Loucy (cell line): ENCODE measurements around the gene TJP1.

Experiments used
- H2AFZ ChIP-seq: fragments of 200-600 bp; sonication (generic); 2 replicates; pipeline ENCODE4 v1.6.0; 2016; ENCODE audit warnings: antibody characterized with exemption, mild to moderate bottlenecking, low read length, moderate library complexity
- H3F3A ChIP-seq: fragments of 200-600 bp; 2 replicates; pipeline ENCODE4 v1.6.0; 2016; ENCODE audit warnings: antibody characterized with exemption, low read depth, mild to moderate bottlenecking
- H3K27me3 ChIP-seq: fragments of 200-600 bp; sonication (generic); 2 replicates; pipeline ENCODE4 v1.6.1; 2014; ENCODE audit warnings: low read length, mild to moderate bottlenecking; ENCODE audit not compliant: insufficient read depth, poor library complexity, severe bottlenecking
- H3K36me3 ChIP-seq: fragments of 200-600 bp; sonication (generic); 2 replicates; pipeline ENCODE4 v1.6.1; 2016; ENCODE audit warnings: low read length; ENCODE audit not compliant: insufficient read depth
- H3K4me1 ChIP-seq: fragments of 200-600 bp; sonication (generic); 2 replicates; pipeline ENCODE4 v1.5.1; 2014; ENCODE audit warnings: low read length, mild to moderate bottlenecking; ENCODE audit not compliant: insufficient read depth, poor library complexity, severe bottlenecking
- H3K4me2 ChIP-seq: fragments of 200-600 bp; sonication (generic); 2 replicates; pipeline ENCODE4 v1.6.0; 2014; ENCODE audit warnings: antibody characterized with exemption, low read length, low read depth, mild to moderate bottlenecking; ENCODE audit not compliant: poor library complexity, severe bottlenecking
- H3K4me3 ChIP-seq: fragments of 200-600 bp; sonication (generic); 2 replicates; pipeline ENCODE4 v1.5.1; 2014; ENCODE audit warnings: low read length, mild to moderate bottlenecking, mixed read lengths; ENCODE audit not compliant: poor library complexity, severe bottlenecking
- H3K79me2 ChIP-seq: fragments of 200-600 bp; sonication (generic); 2 replicates; pipeline ENCODE4 v1.6.1; 2014; ENCODE audit warnings: low read length; ENCODE audit not compliant: insufficient read depth
- H3K9ac ChIP-seq: fragments of 200-600 bp; sonication (generic); 2 replicates; pipeline ENCODE4 v1.6.0; 2014; ENCODE audit warnings: mild to moderate bottlenecking, low read depth, low read length, moderate library complexity; ENCODE audit not compliant: poor library complexity, severe bottlenecking
- H3K9me2 ChIP-seq: fragments of 200-600 bp; sonication (generic); replicated peaks from 2 replicates; pipeline ENCODE4 v1.6.1; 2016; ENCODE audit warnings: low read depth, low read length, mixed read lengths
- H3K9me3 ChIP-seq: fragments of 200-600 bp; sonication (generic); 2 replicates; pipeline ENCODE4 v1.6.1; 2014; ENCODE audit warnings: mild to moderate bottlenecking, antibody characterized with exemption, low read length, low read depth; ENCODE audit not compliant: insufficient read depth
- H4K20me1 ChIP-seq: fragments of 200-600 bp; sonication (generic); 2 replicates; pipeline ENCODE4 v1.6.0; 2014; ENCODE audit warnings: antibody characterized with exemption, low read length, mild to moderate bottlenecking; ENCODE audit not compliant: insufficient read depth, poor library complexity, severe bottlenecking
- EZH2phosphoT487 ChIP-seq: fragments of 200-600 bp; IDR thresholded peaks from 2 replicates; pipeline ENCODE4 v1.6.1; 2018; ENCODE audit warnings: antibody characterized with exemption, mild to moderate bottlenecking, moderate library complexity, borderline replicate concordance
- TF ChIP-seq, protein P1 (sequence below): fragments of 200-600 bp; sonication (generic); conservative IDR thresholded peaks from 2 replicates; pipeline ENCODE4 v1.5.1; 2014; ENCODE audit warnings: mild to moderate bottlenecking, antibody characterized with exemption, low read length

Gene TJP1

DNA sequence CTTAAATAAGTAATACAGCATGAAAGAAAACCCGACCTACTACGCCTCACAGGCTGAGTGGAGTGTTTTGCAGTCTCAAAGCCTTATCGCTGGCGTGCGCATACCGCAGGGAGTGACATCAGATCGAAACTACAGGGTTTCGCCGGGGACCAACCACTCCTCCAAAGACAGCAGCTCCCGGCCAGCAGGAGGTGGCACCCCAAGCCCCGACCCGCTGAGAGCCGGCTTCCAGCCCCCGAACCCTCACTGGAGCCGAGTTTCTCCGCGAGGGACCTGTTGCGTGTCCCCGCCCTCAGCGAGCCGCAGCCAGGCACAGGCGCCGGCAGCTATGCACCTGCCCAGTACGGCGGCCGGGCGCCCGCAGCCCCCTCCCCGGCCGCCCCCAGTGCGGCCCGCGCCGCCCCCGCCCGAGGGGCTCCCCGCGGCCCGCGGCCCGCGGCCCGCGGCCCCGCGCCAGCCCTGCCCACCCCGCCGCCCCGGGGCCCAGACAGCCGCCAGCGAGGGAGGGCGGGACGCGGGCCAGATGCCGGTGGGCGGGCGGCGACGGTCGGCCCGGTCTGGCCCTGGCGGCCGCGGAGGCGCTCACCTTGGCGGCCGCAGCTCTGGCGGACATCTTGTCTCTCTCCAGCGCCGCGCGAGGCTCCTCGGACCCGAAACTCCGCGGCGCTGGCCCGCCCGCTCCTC, 710 bp downstream of the TJP1 start:
- Histone ChIP-seq H3K27me3 (peaks cover 73% of the 10 kb centered on the region), H3K4me1 (no peaks in the 10 kb centered on the region), H3K79me2 (no peaks in the 10 kb centered on the region), H3K4me3 (no peak overlapping the region), H3K9me3 (no peaks in the 10 kb centered on the region), H3K4me2 (no peak overlapping the region), H3K36me3 (no peaks in the 10 kb centered on the region), H3K9ac (no peak overlapping the region), H3F3A (no peaks in the 10 kb centered on the region), H4K20me1 (no peaks in the 10 kb centered on the region), H2AFZ (no peak overlapping the region), H3K9me2 (no peaks in the 10 kb centered on the region)
- TF ChIP-seq, protein P1, sequence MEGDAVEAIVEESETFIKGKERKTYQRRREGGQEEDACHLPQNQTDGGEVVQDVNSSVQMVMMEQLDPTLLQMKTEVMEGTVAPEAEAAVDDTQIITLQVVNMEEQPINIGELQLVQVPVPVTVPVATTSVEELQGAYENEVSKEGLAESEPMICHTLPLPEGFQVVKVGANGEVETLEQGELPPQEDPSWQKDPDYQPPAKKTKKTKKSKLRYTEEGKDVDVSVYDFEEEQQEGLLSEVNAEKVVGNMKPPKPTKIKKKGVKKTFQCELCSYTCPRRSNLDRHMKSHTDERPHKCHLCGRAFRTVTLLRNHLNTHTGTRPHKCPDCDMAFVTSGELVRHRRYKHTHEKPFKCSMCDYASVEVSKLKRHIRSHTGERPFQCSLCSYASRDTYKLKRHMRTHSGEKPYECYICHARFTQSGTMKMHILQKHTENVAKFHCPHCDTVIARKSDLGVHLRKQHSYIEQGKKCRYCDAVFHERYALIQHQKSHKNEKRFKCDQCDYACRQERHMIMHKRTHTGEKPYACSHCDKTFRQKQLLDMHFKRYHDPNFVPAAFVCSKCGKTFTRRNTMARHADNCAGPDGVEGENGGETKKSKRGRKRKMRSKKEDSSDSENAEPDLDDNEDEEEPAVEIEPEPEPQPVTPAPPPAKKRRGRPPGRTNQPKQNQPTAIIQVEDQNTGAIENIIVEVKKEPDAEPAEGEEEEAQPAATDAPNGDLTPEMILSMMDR, result no peak
- TF ChIP-seq EZH2phosphoT487, result no peak

- Histone ChIP-seq H3K9me3 (no peaks in the 10 kb centered on the region), H3K4me2 (no peak overlapping the region), H3K27me3 (peaks cover 73% of the 10 kb centered on the region), H2AFZ (no peak overlapping the region), H3K36me3 (no peaks in the 10 kb centered on the region), H3K9me2 (no peaks in the 10 kb centered on the region), H3K4me1 (no peaks in the 10 kb centered on the region), H3K79me2 (no peaks in the 10 kb centered on the region), H3K4me3 (no peak overlapping the region), H4K20me1 (no peaks in the 10 kb centered on the region), H3K9ac (no peak overlapping the region), H3F3A (no peaks in the 10 kb centered on the region)
- TF ChIP-seq, protein P1, result no peak
- TF ChIP-seq EZH2phosphoT487, result no peak
Measured at GRCh38 chr15:29820394-29821154, 1.7 kb downstream of the TJP1 start.

- Histone ChIP-seq H4K20me1 (no peaks in the 10 kb centered on the region), H3K4me1 (no peaks in the 10 kb centered on the region), H3K9me2 (no peaks in the 10 kb centered on the region), H3K36me3 (no peaks in the 10 kb centered on the region), H2AFZ (no peak overlapping the region), H3F3A (no peaks in the 10 kb centered on the region), H3K9me3 (no peaks in the 10 kb centered on the region), H3K4me3 (no peak overlapping the region), H3K27me3 (peaks cover 79% of the 10 kb centered on the region), H3K4me2 (no peak overlapping the region), H3K9ac (no peak overlapping the region), H3K79me2 (no peaks in the 10 kb centered on the region)
- TF ChIP-seq, protein P1, result no peak
- no peak for TF ChIP-seq EZH2phosphoT487
Measured at GRCh38 chr15:29819979-29820378, 2.3 kb downstream of the TJP1 start.
